NCI-H1417 (cell line): ENCODE results near the gene NHERF2.

Source experiments
- DNase-seq, 3 experiments: peaks; one replicate each; lab custom pipeline; 2025; lab: John Stamatoyannopoulos, UW

The NHERF2 gene

GRCh38 chr16:2082171-2082982, 55.7 kb downstream of the NHERF2 start:
- peak; percentile 73 to 90 (median 81) for DNase-seq

GRCh38 chr16:2082983-2083364, 56.3 kb downstream of the NHERF2 start:
- DNase-seq: no peak

DNA sequence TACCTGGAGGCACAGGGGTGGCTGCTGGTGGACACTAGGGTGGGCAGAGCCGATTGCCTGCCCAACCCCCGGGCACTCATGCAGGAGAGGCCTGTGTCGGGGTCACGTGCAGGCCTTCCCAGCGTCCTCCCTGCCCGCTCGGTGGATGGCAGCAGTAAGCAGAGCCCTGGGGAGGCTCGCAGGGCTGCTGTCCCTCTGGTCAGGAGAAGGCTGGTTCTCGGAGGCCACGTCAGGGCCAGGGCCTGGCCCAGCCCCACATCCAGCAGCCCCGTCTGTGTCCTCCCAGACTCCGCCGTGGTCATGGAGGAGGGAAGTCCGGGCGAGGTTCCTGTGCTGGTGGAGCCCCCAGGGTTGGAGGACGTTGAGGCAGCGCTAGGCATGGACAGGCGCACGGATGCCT, 56.7 kb downstream of the NHERF2 start:
- no peak for DNase-seq

DNA sequence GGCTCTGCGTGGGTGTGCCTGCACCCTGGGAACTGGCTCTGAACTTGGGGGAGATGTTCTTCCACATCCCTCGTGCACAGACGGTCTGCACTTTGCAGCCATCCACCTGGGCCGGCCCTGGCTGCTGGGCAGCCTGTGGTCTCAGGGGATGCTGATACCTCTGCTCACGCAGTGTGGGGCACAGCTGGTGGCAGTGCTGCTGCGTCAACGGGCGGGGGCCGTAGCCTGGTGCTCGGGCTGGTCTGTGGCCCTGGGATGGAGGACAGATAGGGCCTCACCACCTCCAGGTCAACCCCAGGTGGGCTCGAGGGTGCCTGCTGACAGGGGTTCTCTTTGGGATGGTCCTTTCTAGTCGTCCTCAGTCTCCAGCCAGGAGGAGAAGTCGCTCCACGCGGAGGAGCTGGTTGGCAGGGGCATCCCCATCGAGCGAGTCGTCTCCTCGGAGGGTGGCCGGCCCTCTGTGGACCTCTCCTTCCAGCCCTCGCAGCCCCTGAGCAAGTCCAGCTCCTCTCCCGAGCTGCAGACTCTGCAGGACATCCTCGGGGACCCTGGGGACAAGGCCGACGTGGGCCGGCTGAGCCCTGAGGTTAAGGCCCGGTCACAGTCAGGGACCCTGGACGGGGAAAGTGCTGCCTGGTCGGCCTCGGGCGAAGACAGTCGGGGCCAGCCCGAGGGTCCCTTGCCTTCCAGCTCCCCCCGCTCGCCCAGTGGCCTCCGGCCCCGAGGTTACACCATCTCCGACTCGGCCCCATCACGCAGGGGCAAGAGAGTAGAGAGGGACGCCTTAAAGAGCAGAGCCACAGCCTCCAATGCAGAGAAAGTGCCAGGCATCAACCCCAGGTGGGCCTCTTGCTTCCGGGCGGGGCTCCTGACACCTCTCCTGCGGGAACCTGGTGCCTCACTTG, 57.4 kb downstream of the NHERF2 start:
- no peak for DNase-seq

- DNase-seq: no peak
Observed at GRCh38 chr16:2084895-2085625, 58.4 kb downstream of the NHERF2 start.

- DNase-seq: no peak
Observed at GRCh38 chr16:2085669-2086068, 59.0 kb downstream of the NHERF2 start.

- no peak for DNase-seq
Observed at GRCh38 chr16:2086106-2086742, 59.5 kb downstream of the NHERF2 start.

DNA sequence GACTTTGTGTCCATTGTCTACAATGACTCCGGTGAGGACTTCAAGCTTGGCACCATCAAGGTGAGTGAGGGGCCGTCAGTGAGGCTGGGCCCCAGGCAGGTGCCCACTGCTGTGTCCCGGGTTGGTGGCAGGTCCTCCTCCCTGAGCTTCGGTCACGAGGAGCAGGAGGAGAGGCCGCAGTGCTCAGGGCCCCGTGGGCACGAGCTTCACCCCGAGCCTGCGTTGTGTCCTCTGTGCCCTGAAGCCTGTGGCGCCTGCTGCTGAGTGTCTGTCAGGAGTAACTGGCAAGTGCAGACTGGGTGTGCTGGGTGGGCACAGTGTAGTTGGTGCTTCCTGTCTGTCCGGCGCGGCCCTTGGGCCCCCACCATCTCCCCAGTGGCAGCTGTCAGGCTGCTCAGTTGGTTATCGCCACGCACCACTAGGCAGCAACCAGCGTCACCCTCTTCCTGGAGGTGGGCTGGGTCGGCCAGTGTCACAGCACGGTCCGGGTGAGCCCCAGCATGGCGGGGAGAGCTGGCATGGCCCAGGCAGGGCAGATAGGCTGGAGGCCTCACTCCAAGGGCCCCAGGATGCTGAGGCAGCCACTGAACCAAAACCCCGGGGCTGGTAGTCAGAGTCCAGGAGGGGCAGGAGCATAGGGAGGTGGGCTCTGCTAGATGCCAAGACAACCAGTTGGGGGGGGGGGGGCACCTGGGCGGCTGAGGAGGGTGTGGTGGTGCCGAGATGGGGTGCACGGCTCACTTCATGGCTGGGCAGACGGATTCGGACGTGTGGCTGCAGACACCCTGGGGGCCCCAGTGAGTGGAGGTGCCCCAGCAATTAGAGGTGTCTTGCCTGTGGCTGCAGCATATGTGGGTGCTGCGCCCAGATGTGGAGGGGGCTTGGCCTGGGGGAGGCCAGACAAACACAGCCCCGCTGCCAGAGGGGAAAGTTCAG, 60.4 kb downstream of the NHERF2 start:
- DNase-seq: no peak

GRCh38 chr16:2087748-2088631, 61.3 kb downstream of the NHERF2 start:
- no peak for DNase-seq
